ENCODE results near the gene CEP43.

Gene CEP43

DNA sequence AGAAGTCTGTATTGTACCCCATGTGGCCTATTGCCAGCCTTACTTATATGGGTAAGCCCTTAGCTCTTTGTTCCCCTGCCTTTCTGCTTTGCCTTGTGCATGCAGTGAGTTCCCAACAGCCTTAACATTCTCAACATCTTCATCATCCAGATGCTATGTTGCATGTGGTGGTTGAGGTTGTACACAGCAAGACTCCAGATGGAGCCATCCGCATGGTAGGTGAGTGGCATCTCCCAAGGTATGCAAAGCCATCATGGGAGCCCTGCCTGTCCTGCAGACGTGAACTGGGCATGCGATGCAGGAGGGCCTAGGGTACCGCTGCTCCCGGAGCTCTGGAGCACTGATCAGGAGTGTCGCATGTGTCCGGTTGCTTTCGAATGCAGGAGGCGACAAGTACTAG, 16.1 kb downstream of the CEP43 start:
- no peak for DNase-seq

DNA sequence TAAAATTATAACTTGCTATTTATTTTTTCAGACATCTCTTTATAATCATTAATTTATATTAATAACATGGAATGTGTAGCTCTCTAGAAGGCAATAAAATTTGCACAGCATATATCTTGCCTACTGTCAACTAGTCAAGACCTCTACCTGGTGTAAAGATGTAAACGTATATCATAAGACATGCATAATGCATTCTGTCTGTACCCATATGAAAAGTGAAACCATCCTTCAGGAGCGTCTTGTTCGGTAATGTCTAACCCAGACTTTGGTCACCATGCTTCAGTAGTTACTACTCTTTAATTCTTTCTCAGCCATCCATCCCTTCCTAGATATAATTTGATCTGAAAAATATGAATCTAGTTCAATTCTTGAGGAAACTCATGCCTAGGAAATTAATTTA, 21.0 kb downstream of the CEP43 start:
- no peak for DNase-seq

DNA sequence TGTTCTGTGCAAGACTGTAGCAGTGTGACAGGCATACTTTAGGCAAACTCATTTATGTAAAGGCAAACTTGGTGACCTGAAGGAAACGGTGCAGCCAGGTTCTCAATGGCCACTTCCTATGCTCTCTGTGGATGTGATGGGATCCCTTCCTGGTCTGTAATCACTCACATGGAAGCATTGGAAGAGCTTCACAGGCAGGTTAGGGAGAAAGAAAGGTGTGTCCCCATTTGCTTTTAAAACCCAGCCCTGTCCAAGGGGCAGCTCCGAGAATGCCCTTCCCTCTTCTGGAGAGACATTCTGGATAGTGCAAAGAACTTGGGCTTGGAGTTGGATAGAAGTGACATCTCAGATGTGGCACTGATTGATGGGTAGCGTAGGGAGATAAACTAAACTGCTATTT, 28.1 kb downstream of the CEP43 start:
- no peak for DNase-seq

DNA sequence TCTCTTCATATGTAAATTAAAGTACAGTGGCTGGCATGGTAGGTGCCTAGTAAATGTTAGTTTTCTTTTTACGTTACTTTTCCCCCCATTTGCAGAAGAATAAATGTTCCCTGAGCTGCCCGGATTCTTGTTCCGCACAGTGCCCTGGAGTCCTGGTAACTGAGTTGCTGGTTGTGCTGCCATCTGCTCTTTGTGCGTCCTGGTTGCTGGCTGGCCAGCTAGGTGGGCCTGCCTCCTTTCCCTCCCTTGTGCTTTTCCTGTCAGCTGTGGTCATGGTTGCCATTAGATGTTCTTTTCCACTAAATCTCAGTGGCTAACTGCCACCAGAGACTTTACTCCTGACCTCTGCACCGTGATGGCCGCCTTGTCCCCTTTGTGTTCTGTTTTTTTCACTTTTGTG, 28.6 kb downstream of the CEP43 start:
- no peak for DNase-seq

DNA sequence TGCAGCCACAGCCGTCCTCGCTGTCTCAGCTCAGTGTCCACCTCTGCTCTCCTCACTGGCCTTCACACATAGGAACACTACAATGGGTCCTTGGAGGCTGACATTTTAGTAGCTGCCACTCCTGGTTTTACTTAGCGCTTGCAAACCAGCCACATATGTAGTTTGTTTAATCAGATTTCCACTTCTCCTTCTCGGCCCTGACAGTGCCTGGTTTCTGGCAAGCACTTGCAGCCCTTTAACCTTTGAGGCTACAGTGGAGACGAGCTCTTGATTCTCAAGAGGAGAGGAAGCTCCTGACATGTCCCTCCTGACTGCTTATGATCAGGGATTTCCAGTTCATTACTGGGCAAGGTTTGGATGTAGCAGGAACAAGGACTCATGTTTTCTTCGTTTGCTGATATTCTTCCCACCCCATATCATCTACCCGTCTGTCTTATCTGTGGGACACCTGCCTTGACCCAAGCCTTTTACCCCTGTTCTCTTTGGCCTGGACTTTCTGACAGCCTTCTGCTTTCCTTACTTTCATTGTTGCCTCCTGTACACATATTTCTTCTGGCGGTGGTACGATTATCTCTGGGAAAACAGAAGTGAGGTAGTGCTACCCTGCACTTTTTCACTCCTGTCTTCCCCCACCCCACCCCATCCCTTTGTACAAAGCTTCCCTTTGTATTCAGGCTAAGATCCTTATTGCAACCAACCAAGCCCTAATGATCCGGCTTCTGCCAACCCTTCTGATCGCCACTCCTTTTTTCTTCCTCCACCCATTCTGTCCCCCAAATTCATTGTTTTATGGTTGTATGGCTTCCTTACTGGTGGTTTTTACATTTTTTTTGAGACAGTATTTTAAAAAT, 31.2 kb downstream of the CEP43 start:
- no peak for DNase-seq

DNA sequence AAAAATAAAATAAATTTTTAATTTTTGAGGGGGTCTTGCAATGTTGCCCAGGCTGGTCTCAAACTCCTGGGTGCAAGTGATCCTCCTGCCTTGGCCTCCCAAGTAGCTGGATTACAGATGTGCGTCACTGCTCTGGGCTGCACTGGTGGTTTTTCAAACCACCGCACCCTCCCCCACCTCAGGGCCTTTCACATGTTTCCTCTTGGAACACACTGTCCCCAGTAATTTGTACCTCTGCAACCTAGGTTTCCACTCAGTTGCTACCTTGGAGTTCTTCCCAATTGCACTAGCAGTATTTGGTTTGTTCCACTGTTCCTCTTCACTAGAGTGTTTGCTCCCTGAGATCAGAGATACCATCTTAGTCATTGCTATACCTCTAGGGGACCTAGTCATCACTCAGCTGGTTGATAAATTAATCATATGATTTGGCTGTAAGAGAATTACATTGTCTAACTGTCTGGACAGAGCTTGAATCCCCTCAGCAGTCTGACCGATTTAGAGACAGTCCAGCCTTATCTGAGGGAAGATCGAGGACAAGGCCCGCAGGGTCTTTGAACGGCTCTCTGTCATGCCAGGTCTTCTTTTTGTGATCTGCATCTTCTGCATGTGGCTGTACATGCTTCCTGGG, 32.0 kb downstream of the CEP43 start:
- no peak for DNase-seq

DNA sequence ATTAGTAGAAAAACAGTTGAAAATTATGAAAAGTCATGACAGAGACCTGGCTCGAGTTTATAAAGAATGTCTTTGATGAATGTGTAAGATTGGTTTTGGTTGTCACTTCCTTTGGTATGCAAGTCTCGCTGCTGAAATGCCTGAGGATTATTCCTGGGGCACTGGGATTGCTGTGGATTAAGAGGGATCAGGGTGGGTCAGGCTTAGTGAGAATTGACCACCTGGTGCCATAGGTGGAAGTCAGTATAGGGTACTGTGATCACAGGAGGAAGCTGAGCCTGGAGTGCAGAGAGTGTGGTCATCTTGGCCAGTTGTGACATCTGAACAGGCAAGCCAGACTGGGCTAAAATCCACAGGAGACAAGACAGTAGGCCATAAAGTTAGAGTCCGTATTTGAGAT, 34.9 kb downstream of the CEP43 start:
- no peak for DNase-seq

DNA sequence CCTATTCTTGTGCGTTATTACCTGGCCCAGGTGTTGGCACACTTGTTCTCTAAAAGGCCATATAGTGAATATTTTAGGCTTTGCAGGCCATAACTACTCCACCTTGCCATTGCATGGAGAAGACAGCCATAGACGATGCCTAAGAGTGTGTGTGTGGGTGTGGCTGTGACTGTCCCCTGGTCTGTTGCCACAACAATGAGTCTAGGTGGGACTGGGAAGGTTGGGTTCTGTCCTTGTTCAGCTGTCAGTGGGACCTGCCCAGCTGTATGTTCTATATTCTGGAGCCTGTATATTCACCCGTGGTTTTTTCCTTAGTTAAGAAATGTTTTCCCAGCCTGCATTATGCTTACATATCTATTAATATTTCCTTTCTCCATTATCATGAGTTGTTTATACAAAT, 38.6 kb downstream of the CEP43 start:
- DNase-seq: no peak

DNA sequence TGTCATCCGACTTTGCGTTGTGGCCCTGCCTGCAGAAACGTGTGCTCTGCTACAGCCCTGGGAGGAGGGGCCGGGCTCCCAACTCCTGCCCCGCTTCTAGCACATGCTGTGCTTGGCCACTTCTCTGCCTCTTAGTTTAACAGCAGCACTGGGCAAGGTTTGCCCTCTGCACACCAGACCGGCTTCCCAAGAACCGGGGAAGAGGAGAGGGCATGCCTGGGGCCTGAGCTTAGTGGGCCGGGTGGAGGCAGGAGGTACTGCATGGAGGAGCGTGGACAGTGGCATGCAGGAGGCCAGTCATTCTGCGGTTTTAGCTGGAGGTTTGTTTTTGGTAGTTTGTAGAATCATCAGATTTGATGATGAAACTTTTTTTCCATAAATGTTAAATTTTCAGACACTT, 45.5 kb downstream of the CEP43 start:
- DNase-seq: no peak

DNA sequence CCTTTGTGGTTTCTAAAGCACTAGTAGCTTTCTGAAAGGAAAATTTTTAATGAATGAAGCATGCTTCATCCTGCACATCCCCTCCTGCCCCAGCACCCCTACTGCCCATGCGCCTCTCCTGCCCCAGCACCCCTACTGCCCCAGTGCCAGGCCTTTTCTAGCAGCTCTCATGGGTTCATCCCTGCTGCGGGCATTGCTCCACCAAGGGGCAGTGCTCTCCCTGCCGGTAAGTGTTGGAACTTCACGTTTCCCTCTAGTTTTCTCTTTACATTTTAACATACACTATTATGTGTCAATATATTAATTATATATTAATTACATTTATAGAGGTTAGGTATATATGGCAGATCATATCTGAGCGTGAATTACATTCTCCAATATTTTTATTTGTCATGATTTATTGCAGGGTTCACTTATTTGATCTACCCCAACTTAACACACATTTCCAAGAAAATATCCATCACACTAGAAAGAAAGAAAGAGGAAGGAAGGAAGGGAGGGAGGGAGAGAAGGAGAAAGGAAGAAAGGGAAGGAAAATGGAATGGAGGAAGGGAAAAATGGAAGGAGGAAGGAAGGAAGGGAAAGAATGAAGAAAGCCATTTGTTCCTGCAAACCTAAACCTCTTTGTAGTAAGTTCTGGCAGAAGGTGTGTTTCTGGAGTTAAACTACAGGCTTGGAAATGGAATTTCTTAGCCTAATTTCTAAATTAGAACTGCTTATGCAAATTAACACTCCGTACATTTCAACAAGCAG, 46.8 kb downstream of the CEP43 start:
- no peak for DNase-seq

DNA sequence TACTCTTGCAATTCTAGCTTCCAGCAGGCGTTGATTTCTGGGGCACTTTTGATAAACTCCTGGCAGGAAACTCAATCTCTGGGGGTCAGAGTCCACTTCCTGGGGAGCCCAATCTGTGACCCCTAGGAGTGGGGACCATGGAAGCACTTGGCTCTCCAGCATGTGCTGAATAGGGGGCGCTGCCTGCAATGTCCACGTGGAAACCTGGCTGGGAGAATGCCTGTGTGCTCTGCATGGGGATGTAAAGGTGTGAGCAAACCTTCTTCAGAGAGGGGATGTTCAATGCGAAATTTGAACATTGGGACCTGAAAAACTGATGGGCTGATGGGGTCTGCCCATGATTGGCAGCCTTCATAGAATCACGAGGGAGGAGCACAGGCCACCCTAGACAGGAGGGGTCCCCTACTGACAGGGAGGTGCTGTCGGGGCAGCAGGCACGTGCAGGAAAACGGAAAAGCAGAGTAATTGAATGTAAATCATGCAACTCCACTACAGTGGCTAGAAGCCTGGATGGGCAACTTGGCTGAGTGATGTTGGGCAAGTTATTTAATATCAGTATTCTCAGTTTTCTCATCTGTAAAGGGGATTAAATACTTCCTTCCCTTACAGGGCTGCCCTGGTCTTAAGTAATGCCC, 47.8 kb downstream of the CEP43 start:
- no peak for DNase-seq

DNA sequence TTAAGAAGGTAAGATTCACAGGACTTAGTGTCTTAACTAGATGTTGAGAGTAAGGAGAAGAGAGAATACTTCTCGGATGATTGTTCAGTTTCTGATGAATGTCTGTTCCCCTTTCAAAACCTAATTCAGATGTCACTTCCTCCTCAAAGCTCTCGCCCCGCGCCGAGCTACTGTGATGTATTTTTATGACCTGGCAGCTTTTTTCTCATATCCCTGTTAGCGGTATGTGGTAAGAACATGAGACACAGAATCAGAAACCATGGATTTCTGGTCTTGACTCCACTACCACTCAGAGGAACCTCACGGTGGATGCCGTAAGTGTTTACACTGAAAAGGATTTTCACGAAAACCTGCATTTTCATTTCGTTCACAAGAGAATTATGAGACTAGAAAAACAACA, 48.4 kb downstream of the CEP43 start:
- DNase-seq: no peak
